ENCODE data around the gene SLC16A5. TPM values are rescaled to one million over a fixed set of nuclear protein-coding genes. Genes with fewer than 3 reads are reported as not detected.

Gene SLC16A5
- total RNA-seq, 1 donor from 2014 or later: 50.9 TPM

DNA sequence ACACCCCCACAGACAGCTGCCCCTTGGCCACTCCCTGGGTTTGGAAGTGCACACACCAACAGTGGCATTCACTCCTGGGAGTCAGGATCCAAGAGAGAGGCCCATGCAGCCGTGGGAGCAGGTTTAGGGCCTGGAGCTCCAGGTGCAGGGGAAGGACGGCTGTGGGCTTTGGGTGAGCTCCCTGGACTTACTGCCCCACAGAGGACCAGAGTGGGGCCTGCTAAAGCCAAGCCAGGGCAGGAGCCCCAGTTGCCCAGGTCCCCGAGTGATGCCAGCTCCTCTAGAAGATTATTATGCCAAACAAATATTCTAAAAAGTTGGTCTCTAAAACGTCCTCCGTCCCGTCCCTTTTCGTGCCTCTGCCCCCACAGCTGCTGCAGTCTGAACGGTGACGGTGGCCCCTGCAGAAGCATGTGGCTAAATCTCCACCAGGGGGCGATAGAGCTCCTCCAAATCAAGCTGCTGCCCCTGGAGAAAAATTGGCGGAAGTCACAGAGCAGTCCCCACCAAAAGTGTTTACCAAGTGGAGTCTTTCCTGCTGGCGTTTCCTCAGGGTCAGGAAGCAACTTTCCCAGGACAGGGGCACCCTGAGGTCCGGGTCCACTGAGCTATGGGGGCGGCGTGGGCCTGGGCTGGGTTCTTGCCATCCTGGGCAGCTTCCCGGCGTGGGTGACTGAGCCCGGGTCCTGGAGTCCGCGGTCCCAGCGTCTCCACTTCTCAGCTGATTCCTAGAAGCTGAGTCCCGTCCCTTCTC lies 26.2 kb downstream of the SLC16A5 start:
- H3K9me3 Mint-ChIP-seq (ENCODE audit: unreplicated experiment): no peaks in the 10 kb centered on the region
- H3K4me1 Mint-ChIP-seq (ENCODE audit: unreplicated experiment): peaks cover 59% of the 10 kb centered on the region
- peaks cover 7% of the 10 kb centered on the region for H3K27me3 Mint-ChIP-seq (ENCODE audit: unreplicated experiment)
- DNase-seq (ENCODE audit: low spot score): peak; percentile 89
- peaks cover 27% of the 10 kb centered on the region for H3K36me3 Mint-ChIP-seq (ENCODE audit: low read depth, unreplicated experiment)
- H3K4me3 Mint-ChIP-seq (ENCODE audit: unreplicated experiment): peak overlapping the region; percentile 84
- TF ChIP-seq, protein P1, sequence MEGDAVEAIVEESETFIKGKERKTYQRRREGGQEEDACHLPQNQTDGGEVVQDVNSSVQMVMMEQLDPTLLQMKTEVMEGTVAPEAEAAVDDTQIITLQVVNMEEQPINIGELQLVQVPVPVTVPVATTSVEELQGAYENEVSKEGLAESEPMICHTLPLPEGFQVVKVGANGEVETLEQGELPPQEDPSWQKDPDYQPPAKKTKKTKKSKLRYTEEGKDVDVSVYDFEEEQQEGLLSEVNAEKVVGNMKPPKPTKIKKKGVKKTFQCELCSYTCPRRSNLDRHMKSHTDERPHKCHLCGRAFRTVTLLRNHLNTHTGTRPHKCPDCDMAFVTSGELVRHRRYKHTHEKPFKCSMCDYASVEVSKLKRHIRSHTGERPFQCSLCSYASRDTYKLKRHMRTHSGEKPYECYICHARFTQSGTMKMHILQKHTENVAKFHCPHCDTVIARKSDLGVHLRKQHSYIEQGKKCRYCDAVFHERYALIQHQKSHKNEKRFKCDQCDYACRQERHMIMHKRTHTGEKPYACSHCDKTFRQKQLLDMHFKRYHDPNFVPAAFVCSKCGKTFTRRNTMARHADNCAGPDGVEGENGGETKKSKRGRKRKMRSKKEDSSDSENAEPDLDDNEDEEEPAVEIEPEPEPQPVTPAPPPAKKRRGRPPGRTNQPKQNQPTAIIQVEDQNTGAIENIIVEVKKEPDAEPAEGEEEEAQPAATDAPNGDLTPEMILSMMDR (IDR thresholded peaks at IDR 0.05; ENCODE audit: unreplicated experiment): peak; percentile 97
- H3K27ac Mint-ChIP-seq (ENCODE audit: unreplicated experiment): peak overlapping the region; percentile 94

DNA sequence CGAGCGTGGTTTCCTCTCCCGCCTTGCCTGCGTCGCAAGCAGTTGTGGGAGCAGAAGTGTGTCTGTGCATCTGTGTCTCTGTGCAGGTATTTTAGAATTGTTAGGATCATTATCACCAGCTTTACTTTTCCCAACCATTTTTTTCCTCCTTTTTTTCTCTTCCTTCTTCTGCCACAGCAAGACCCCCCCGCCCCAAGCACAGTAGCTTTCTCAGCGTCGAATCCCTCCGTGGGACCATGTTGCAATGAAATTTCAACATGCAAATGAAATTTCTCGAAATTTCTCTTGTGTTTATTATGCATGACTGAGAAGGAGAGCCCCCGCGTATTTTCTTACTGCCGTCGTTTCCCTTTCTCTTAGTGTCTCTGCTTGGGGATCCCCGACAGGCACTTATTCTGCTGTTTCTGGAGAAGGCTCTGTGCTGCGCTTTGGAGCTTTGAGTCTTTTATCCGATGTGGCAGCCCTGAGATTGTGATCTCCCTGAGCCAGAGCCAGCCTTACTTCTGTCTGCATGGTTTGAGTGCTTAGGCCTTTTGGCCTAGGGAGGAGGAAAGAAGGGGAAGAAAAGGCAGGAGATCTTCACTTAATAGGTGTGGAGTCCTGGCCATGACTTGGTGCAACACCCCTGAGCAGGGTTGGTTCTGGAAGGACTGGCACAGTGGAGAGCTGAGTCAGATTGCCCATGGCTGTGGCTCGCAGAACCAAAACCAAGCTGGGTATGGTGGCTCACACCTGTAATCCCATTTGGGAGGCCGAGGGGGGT lies 27.0 kb downstream of the SLC16A5 start:
- no peaks in the 10 kb centered on the region for H3K9me3 Mint-ChIP-seq (ENCODE audit: unreplicated experiment)
- H3K27ac Mint-ChIP-seq (ENCODE audit: unreplicated experiment): peak overlapping the region; percentile 94
- H3K36me3 Mint-ChIP-seq (ENCODE audit: low read depth, unreplicated experiment): peaks cover 30% of the 10 kb centered on the region
- peaks cover 5% of the 10 kb centered on the region for H3K27me3 Mint-ChIP-seq (ENCODE audit: unreplicated experiment)
- DNase-seq (ENCODE audit: low spot score): no peak
- peaks cover 61% of the 10 kb centered on the region for H3K4me1 Mint-ChIP-seq (ENCODE audit: unreplicated experiment)
- TF ChIP-seq, protein P1 (IDR thresholded peaks at IDR 0.05; ENCODE audit: unreplicated experiment): no peak
- H3K4me3 Mint-ChIP-seq (ENCODE audit: unreplicated experiment): peak overlapping the region; percentile 84

DNA sequence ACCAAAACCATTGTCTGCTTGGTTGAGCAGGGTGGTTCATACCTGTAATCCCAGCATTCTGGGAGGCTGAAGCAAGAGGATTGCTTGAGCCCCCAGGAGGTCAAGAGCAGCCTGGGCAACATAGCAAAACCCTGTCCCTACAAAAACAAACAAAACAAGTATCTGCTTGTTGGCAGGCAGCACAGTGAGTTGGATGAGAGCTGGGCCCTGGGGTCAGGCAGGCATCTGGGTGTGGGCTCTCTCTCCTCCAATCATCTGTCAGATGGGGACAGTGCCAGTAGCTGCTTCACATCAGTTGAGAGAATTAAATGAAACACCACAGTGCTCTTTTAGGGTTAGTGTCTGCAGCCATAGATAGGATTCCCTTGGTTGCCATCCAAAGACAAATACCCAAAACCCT lies 27.8 kb downstream of the SLC16A5 start:
- TF ChIP-seq, protein P1 (IDR thresholded peaks at IDR 0.05; ENCODE audit: unreplicated experiment): no peak
- H3K36me3 Mint-ChIP-seq (ENCODE audit: low read depth, unreplicated experiment): peaks cover 34% of the 10 kb centered on the region
- H3K27ac Mint-ChIP-seq (ENCODE audit: unreplicated experiment): no peak overlapping the region
- peaks cover 5% of the 10 kb centered on the region for H3K27me3 Mint-ChIP-seq (ENCODE audit: unreplicated experiment)
- DNase-seq (ENCODE audit: low spot score): no peak
- H3K4me3 Mint-ChIP-seq (ENCODE audit: unreplicated experiment): peak overlapping the region; percentile 7
- peaks cover 64% of the 10 kb centered on the region for H3K4me1 Mint-ChIP-seq (ENCODE audit: unreplicated experiment)
- H3K9me3 Mint-ChIP-seq (ENCODE audit: unreplicated experiment): no peaks in the 10 kb centered on the region

DNA sequence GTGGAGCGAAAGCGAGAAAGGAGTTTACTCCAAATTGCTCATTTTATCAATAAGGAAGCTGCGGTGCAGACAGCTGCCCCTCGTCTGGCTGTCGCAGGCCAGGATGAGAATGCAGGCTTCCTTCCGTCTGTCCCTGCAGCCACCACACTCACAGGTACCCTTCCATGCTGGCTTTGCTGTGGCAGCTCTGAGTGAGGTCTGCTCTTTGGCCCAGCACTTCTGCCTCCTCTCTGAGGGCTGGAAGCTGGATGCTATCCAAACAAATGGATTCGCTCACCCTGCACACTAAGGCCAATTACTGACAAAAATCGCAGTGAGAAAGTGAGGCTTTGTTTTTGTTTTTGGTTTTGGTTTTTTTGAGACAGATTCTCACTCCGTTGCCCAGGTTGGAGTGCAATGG lies 29.0 kb downstream of the SLC16A5 start:
- Mint-ChIP-seq H3K4me3 (ENCODE audit: unreplicated experiment) (no peak overlapping the region), H3K36me3 (ENCODE audit: low read depth, unreplicated experiment) (peaks cover 39% of the 10 kb centered on the region), H3K27ac (ENCODE audit: unreplicated experiment) (peak overlapping the region; percentile 70), H3K9me3 (ENCODE audit: unreplicated experiment) (no peaks in the 10 kb centered on the region), H3K27me3 (ENCODE audit: unreplicated experiment) (peaks cover 4% of the 10 kb centered on the region), H3K4me1 (ENCODE audit: unreplicated experiment) (peaks cover 60% of the 10 kb centered on the region)
- no peak for DNase-seq (ENCODE audit: low spot score)
- TF ChIP-seq, protein P1 (IDR thresholded peaks at IDR 0.05; ENCODE audit: unreplicated experiment): no peak

DNA sequence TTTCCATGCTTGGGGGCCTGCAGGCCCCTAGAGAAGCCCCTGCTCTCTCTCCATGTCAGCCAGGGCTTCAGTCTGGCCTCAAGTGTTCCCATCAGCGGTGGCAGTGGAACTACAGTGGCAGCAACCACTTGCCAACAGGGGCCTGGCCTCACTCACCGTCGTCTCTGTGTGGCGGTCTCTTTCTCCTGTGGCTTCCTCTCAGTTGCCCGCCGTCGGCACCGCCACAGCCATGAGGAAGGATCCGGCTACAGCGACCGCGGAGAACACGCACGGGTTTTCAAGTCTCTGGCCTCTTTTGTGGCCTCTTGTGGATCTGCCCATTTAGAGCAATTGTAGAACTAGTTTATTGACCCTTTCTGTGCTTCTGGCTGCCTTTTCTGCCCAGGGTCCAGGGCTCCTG lies 30.6 kb downstream of the SLC16A5 start:
- H3K4me1 Mint-ChIP-seq (ENCODE audit: unreplicated experiment): peaks cover 52% of the 10 kb centered on the region
- H3K27ac Mint-ChIP-seq (ENCODE audit: unreplicated experiment): peak overlapping the region; percentile 78
- no peaks in the 10 kb centered on the region for H3K9me3 Mint-ChIP-seq (ENCODE audit: unreplicated experiment)
- peaks cover 1% of the 10 kb centered on the region for H3K27me3 Mint-ChIP-seq (ENCODE audit: unreplicated experiment)
- peaks cover 35% of the 10 kb centered on the region for H3K36me3 Mint-ChIP-seq (ENCODE audit: low read depth, unreplicated experiment)
- H3K4me3 Mint-ChIP-seq (ENCODE audit: unreplicated experiment): no peak overlapping the region
- TF ChIP-seq, protein P1 (IDR thresholded peaks at IDR 0.05; ENCODE audit: unreplicated experiment): no peak
- no peak for DNase-seq (ENCODE audit: low spot score)

Data from endothelial cell (in vitro differentiated cells).